Sigmoid colon (tissue), 3 donors: ENCODE data around the gene KIF6.

Source experiments
- POLR2A ChIP-seq, 2 donors: fragments of 450-650 bp; IDR thresholded peaks; one replicate each; pipeline ENCODE4 v1.6.1; 2016; ENCODE audit warnings: antibody characterized with exemption in 2 of 2, mild to moderate bottlenecking in 2 of 2, moderate library complexity in 2 of 2
- TF ChIP-seq, protein P1 (sequence below), 4 experiments: fragments of 450-650 bp in 3 of 4; fragments of 200-600 bp in 1 of 4; IDR thresholded peaks; one replicate each; pipeline ENCODE4 v1.5.1; 2016 to 2019; ENCODE audit warnings: antibody characterized with exemption in 4 of 4, mild to moderate bottlenecking in 3 of 4, moderate library complexity in 2 of 4

DNA sequence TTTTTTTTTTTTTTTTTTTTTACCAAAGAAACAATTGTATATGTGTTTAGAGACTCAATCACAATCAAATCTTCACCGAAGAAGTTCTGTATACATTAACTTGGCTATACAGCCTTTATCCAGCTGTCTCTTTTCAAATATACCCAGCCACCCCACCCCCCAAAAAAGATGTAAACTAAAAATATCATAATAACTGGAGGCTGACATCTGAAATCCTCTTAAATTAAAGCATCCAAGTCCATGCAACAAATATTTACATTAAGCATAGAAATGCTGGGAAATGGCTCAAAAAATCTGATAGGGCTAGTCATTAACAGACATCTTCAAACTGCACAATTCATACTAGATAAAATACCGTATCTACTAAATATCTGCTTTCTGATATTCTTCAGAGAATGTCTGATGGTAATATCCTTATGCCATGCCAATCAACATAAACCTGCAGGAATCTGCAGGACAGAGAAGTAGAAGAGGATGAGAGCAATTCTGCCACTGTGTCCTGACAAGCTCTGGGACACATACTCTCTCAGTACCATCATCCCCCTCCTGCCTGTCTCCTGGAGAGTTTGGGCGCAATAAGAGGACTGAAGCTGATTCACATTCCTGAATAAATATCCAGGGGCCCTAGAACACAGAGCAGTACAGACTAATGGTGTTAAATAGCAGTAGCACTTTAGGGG, 152.4 kb downstream of the KIF6 start:
- no peak for TF ChIP-seq POLR2A (IDR thresholded peaks at IDR 0.05)
- TF ChIP-seq, protein P1, sequence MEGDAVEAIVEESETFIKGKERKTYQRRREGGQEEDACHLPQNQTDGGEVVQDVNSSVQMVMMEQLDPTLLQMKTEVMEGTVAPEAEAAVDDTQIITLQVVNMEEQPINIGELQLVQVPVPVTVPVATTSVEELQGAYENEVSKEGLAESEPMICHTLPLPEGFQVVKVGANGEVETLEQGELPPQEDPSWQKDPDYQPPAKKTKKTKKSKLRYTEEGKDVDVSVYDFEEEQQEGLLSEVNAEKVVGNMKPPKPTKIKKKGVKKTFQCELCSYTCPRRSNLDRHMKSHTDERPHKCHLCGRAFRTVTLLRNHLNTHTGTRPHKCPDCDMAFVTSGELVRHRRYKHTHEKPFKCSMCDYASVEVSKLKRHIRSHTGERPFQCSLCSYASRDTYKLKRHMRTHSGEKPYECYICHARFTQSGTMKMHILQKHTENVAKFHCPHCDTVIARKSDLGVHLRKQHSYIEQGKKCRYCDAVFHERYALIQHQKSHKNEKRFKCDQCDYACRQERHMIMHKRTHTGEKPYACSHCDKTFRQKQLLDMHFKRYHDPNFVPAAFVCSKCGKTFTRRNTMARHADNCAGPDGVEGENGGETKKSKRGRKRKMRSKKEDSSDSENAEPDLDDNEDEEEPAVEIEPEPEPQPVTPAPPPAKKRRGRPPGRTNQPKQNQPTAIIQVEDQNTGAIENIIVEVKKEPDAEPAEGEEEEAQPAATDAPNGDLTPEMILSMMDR (IDR thresholded peaks at IDR 0.05) = no peak
